Stimulated activated CD8-positive, alpha-beta memory T cell treated with anti-CD3 and anti-CD28 coated beads, Interleukin-15, amount 100 ng/mL, for 1 hour (primary cell): ENCODE measurements around the gene CLPTM1L.
"Not testable (repeated sequence)": the region's sequence is repeated elsewhere in the genome, so short reads cannot be mapped to it uniquely, and the experiment has no call there.

Source experiments
- DNase-seq: peaks from one replicate; pipeline ENCODE4 v3.0.0-alpha.2; 2020; ENCODE audit warnings: low read depth

The CLPTM1L gene

GRCh38 chr5:1380011-1380817 lies 35.3 kb upstream of the CLPTM1L start:
- peak; percentile 14 for DNase-seq

DNA sequence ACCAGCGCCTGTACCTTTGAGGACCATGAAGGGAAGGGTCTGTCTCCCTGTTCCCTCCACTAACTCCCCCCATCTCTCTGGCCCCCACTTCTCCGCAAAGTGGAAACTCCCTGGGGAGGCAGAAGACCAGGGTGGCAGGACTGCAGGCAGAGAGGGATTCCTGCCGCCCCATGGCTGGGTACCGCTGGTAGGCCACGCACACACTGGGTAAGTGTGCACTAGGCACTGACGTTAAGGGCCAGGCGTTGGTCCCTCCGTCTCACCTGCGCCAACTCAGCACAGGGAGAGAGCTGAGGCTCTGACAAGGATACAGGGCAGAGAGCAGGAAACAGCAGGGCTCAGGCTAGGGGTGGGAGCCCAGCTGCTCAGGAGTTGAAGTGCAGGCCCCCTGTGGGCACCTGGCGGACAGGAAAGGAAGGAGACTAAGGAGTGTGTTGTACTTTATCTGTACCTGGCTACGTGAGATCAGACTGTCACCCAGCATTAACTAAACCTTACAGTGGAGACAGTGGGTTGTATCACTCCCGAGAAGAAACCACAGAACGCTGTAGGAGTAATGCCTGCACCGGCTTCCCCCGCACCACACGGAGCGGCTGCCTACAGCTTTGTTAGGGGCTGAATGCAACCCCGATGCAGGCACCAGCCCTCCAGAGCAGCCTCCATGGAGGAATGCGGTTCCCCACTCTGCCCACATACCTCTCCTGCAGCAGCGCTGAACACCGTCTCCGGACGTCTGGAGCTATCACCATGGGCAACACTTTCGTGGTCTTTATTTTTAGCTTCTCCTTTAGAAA lies 34.2 kb upstream of the CLPTM1L start:
- DNase-seq: no peak

GRCh38 chr5:1378096-1378495 lies 33.2 kb upstream of the CLPTM1L start:
- no peak for DNase-seq

DNA sequence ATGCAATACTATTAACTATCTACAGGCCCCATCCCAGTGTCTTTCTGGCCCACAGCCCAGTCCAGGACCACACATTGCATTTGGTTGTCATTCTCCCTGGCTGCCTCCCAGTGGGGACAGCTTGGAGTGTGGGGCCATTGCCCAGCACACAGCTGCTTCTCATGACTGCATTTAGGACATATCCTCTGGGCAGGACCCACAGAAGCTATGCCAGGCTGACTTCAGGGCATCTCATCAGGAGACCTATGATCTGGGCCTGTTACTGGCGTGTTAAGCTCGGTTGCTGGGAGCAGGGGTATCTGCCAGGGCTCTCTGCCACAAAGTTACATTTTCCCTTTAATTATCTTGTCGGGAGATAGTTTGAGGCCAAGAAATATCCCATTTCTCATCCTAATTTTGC lies 32.1 kb upstream of the CLPTM1L start:
- DNase-seq: no peak

GRCh38 chr5:1375871-1376810 lies 31.2 kb upstream of the CLPTM1L start:
- no peak for DNase-seq

DNA sequence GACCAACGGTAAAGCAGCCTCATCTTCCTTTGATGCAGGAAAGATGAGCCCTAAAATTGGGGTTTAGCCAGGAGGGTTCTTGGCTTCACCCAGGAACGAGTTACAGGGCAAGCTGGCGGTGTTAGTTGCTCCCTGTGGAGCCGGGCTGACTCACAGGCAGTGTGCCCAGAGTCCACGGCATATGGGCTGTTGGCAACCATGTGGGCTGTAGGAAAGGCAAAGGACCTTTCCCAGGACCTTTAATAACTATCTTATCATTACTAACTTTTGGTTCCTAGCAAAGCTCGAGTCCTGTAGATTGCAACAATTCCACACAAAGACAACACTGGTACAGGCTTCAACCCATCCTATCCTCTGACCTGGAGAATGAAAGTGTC lies 29.8 kb upstream of the CLPTM1L start:
- no peak for DNase-seq

- DNase-seq: no peak
Measured at GRCh38 chr5:1374030-1374678, 29.3 kb upstream of the CLPTM1L start.

DNA sequence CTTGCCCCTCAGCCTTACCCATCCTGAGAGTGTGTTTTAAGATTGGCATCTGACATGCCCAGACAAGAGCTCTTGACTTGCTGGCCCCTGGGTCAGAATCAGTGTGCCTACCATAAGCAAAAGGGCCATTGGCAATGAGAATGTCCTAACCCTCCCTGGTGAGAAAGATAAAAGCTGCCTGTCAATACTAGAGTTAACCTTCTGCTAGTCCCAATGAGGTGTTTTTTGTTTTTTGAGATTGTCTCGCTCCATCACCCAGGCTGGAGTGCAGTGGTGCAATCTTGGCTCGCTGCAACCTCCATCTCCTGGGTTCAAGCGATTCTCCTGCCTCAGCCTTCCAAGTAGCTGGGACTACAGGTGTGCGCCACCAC lies 27.1 kb upstream of the CLPTM1L start:
- not testable (repeated sequence) for DNase-seq

DNA sequence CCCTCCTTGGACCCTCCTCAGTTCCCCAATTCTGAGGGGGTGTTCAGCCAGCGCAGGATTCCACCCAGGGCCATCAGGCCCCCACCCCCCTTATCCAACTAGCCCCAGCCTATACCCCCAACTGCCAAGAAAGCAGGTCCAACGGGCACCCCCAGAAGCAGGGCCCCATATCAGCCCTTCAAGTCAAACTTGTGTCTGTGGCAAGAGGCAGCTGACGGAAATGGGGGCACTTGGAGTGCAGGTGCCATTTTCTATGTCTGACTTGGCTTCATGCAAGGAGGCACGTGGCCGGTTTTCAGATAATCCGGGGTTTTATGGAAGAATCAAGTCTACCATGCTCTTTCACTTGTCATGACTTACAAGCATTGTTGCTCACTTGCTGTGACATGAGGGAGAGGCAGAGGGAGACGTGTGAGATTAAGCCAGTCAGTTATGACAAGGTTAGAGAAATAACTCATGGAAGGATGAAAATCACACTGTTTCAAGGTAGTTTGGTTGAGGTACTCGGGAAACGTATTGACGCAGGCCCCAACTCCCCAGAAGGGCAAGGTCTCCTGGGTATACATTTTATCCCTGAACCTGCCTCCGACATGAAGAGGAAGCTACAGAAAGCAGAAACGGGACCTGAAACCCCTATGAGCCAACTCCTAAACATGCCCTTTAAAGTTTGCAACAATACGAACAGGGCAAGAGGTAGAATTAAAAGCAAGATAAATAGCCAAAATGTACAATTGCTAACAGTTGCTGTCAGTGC lies 26.5 kb upstream of the CLPTM1L start:
- no peak for DNase-seq

- DNase-seq: no peak
Measured at GRCh38 chr5:1370006-1370405, 25.1 kb upstream of the CLPTM1L start.

DNA sequence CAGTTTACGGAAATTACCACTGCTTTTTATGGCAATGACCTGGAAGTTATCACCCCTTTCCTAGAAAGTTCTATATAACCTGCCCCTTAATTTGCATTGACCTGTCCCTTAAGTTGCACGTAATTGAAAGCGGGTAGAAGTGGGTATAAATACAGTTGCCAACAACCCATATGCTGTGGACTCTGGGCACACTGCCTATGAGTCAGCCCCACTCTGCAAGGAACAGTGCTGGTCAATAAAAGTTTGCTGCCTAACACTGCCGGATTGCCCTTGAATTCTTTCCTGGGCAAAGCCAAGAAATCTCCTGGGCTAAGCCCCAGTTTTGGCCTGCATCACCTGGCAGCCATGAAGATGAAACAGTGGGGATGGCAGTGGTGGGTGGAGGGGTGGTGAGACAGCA lies 23.9 kb upstream of the CLPTM1L start:
- no peak for DNase-seq

GRCh38 chr5:1368236-1368635 lies 23.3 kb upstream of the CLPTM1L start:
- DNase-seq: no peak

DNA sequence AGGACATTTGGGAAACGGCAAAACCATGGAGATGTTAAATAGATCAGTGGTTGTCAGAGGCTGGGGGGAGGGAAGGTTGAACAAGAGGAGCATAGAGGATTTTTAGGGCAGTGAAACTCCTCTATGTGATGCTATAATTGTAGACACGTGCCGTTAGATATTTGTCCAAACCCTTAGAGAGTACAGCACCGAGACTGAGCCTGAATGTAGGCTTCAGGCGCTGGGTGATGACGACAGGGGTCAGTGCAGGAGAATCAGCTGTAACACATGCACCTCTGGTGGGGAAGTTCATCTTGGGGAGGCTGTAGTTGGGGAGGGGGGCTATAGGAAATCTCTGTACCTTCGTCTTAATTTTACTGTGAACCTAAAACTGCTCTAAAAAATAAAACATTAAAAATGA lies 22.2 kb upstream of the CLPTM1L start:
- DNase-seq: no peak

DNA sequence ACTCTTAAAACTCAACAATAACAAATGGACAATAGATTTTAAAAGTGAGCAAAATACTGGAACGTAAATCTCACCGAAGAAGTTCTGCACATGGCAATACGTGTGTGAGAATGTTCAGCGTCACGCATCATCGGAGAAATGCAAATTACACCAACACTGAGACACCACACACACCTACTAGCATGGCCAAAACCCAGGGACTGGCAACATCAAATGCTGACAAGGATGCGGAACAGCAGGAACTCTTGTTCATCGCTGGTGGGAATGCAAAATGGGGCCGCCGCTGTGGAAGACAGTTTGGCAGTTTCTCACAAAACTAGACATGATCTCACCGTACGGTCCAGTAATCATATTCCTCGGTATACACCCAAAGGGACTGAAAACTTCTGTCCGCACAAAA lies 21.6 kb upstream of the CLPTM1L start:
- no peak for DNase-seq

DNA sequence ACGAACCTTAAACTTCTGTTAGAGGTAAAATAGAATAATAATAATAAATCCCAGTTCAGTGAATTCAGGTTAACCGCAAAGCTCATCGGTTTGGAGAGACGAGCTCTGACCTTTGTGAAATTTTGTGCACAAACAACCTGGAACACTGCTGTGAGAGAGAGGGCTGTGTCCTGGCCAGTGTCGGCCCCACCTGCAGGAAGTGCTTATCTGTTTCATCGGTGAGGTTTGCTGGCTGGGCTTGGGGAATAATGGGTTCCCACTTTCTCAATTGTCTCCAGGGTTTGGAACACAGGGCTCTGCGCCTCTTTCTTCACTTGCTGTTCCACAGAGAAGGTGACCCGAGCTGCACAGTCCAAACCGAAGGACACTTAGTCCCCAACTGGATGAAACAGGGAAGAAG lies 19.3 kb upstream of the CLPTM1L start:
- no peak for DNase-seq

GRCh38 chr5:1363581-1363980 lies 18.7 kb upstream of the CLPTM1L start:
- no peak for DNase-seq

GRCh38 chr5:1363160-1363559 lies 18.3 kb upstream of the CLPTM1L start:
- no peak for DNase-seq

GRCh38 chr5:1362242-1363015 lies 17.5 kb upstream of the CLPTM1L start:
- DNase-seq: no peak

GRCh38 chr5:1360861-1361260 lies 16.0 kb upstream of the CLPTM1L start:
- no peak for DNase-seq

DNA sequence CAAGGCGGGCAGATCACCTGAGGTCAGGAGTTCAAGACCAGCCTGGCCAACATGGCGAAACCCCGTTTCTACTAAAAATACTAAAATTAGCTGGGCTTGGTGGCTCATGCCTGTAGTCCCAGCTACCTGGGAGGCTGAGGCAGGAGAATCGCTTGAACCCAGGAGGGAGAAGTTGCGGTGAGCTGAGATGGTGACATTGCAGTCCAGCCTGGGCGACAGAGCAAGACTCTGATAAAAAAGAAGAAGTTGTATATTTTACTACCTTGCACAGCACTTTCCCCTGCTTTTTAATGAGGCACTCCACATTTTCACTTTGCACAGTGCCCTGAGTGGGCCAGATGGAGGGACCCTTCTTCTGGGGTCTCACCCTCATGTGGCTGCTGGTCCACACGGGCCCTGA lies 15.5 kb upstream of the CLPTM1L start:
- DNase-seq: not testable (repeated sequence)
